Skeletal muscle satellite cell (primary cell): ENCODE measurements around the gene CYP2J2.

Experiments used
- H3K27me3 ChIP-seq: 2 replicates; pipeline ENCODE4 v1.7.0; 2013; ENCODE audit warnings: low read length; ENCODE audit not compliant: control insufficient read depth, insufficient read depth
- H3K36me3 ChIP-seq: 2 replicates; pipeline ENCODE4 v1.7.0; 2013; ENCODE audit warnings: mild to moderate bottlenecking, control low read depth, low read length; ENCODE audit not compliant: insufficient read depth
- H3K4me1 ChIP-seq: 2 replicates; pipeline ENCODE4 v1.7.0; 2013; ENCODE audit warnings: low read length; ENCODE audit not compliant: control insufficient read depth, insufficient read depth
- H3K4me2 ChIP-seq: 2 replicates; pipeline ENCODE4 v1.7.0; 2013; ENCODE audit warnings: mild to moderate bottlenecking, low read length
- H3K4me3 ChIP-seq: 2 replicates; pipeline ENCODE4 v1.7.0; 2013; ENCODE audit warnings: low read length
- H3K9ac ChIP-seq: 2 replicates; pipeline ENCODE4 v1.7.0; 2013; ENCODE audit warnings: mild to moderate bottlenecking, low read depth, low read length, moderate library complexity
- H3K9me3 ChIP-seq: replicated peaks from 2 replicates; pipeline ENCODE4 v1.7.0; 2013; ENCODE audit warnings: mild to moderate bottlenecking, control low read depth, low read length

Gene CYP2J2

GRCh38 chr1:59897165-59897564 is 29.4 kb downstream of the CYP2J2 start:
- H3K4me1 ChIP-seq = peaks cover 3% of the 10 kb centered on the region
- no peak overlapping the region for H3K9ac ChIP-seq
- no peaks in the 10 kb centered on the region for H3K27me3 ChIP-seq
- H3K4me3 ChIP-seq = no peak overlapping the region
- no peaks in the 10 kb centered on the region for H3K9me3 ChIP-seq
- no peaks in the 10 kb centered on the region for H3K36me3 ChIP-seq
- no peak overlapping the region for H3K4me2 ChIP-seq

GRCh38 chr1:59892841-59893811 is 33.4 kb downstream of the CYP2J2 start:
- H3K4me1 ChIP-seq = no peaks in the 10 kb centered on the region
- no peak overlapping the region for H3K4me2 ChIP-seq
- H3K36me3 ChIP-seq = no peaks in the 10 kb centered on the region
- no peaks in the 10 kb centered on the region for H3K27me3 ChIP-seq
- no peak overlapping the region for H3K4me3 ChIP-seq
- H3K9ac ChIP-seq = no peak overlapping the region
- H3K9me3 ChIP-seq = no peaks in the 10 kb centered on the region

GRCh38 chr1:59885160-59885832 is 41.3 kb downstream of the CYP2J2 start:
- Histone ChIP-seq H3K27me3 (no peaks in the 10 kb centered on the region), H3K9me3 (no peaks in the 10 kb centered on the region)

GRCh38 chr1:59880735-59881134 is 45.8 kb downstream of the CYP2J2 start:
- H3K27me3 ChIP-seq = no peaks in the 10 kb centered on the region
- no peaks in the 10 kb centered on the region for H3K9me3 ChIP-seq
- no peaks in the 10 kb centered on the region for H3K4me1 ChIP-seq
- H3K4me3 ChIP-seq = no peak overlapping the region
- H3K36me3 ChIP-seq = no peaks in the 10 kb centered on the region
- H3K4me2 ChIP-seq = no peak overlapping the region
- no peak overlapping the region for H3K9ac ChIP-seq

More at GRCh38 chr1:59885160-59885832, 41.3 kb downstream of the CYP2J2 start:
- H3K4me1 ChIP-seq = no peaks in the 10 kb centered on the region
- H3K4me3 ChIP-seq = no peak overlapping the region
- H3K9ac ChIP-seq = no peak overlapping the region
- H3K36me3 ChIP-seq = no peaks in the 10 kb centered on the region
- H3K4me2 ChIP-seq = no peak overlapping the region

GRCh38 chr1:59879996-59880505 is 46.5 kb downstream of the CYP2J2 start:
- Histone ChIP-seq H3K4me3 (no peak overlapping the region), H3K9me3 (no peaks in the 10 kb centered on the region)

GRCh38 chr1:59879574-59879973 is 47.0 kb downstream of the CYP2J2 start:
- Histone ChIP-seq H3K36me3 (no peaks in the 10 kb centered on the region), H3K4me3 (no peak overlapping the region), H3K9me3 (no peaks in the 10 kb centered on the region), H3K4me1 (no peaks in the 10 kb centered on the region), H3K27me3 (no peaks in the 10 kb centered on the region), H3K9ac (no peak overlapping the region), H3K4me2 (no peak overlapping the region)

More at GRCh38 chr1:59879996-59880505, 46.5 kb downstream of the CYP2J2 start:
- Histone ChIP-seq H3K36me3 (no peaks in the 10 kb centered on the region), H3K4me1 (no peaks in the 10 kb centered on the region), H3K27me3 (no peaks in the 10 kb centered on the region), H3K4me2 (no peak overlapping the region), H3K9ac (no peak overlapping the region)

- H3K4me3 ChIP-seq = no peak overlapping the region
- H3K9ac ChIP-seq = no peak overlapping the region
- no peak overlapping the region for H3K4me2 ChIP-seq
- H3K36me3 ChIP-seq = no peaks in the 10 kb centered on the region
- no peaks in the 10 kb centered on the region for H3K27me3 ChIP-seq
- H3K9me3 ChIP-seq = no peaks in the 10 kb centered on the region
- no peaks in the 10 kb centered on the region for H3K4me1 ChIP-seq
Observed at GRCh38 chr1:59878370-59878769, 48.2 kb downstream of the CYP2J2 start.

GRCh38 chr1:59877108-59877682 is 49.4 kb downstream of the CYP2J2 start:
- Histone ChIP-seq H3K36me3 (no peaks in the 10 kb centered on the region), H3K27me3 (no peaks in the 10 kb centered on the region), H3K4me3 (no peak overlapping the region), H3K4me1 (no peaks in the 10 kb centered on the region), H3K9me3 (no peaks in the 10 kb centered on the region), H3K4me2 (no peak overlapping the region), H3K9ac (no peak overlapping the region)

GRCh38 chr1:59871746-59872145 is 54.8 kb downstream of the CYP2J2 start:
- no peaks in the 10 kb centered on the region for H3K27me3 ChIP-seq
- H3K9ac ChIP-seq = no peak overlapping the region
- no peaks in the 10 kb centered on the region for H3K4me1 ChIP-seq
- H3K4me2 ChIP-seq = no peak overlapping the region
- H3K9me3 ChIP-seq = no peaks in the 10 kb centered on the region
- no peak overlapping the region for H3K4me3 ChIP-seq
- no peaks in the 10 kb centered on the region for H3K36me3 ChIP-seq

- Histone ChIP-seq H3K9me3 (no peaks in the 10 kb centered on the region), H3K27me3 (no peaks in the 10 kb centered on the region), H3K4me3 (no peak overlapping the region), H3K4me1 (no peaks in the 10 kb centered on the region), H3K36me3 (no peaks in the 10 kb centered on the region), H3K9ac (no peak overlapping the region), H3K4me2 (no peak overlapping the region)
Observed at GRCh38 chr1:59866462-59866861, 60.1 kb downstream of the CYP2J2 start.

GRCh38 chr1:59857679-59858354 is 68.8 kb downstream of the CYP2J2 start:
- no peak overlapping the region for H3K4me3 ChIP-seq
- no peak overlapping the region for H3K4me2 ChIP-seq
- H3K9me3 ChIP-seq = no peaks in the 10 kb centered on the region
- H3K4me1 ChIP-seq = no peaks in the 10 kb centered on the region
- no peak overlapping the region for H3K9ac ChIP-seq
- H3K36me3 ChIP-seq = no peaks in the 10 kb centered on the region
- no peaks in the 10 kb centered on the region for H3K27me3 ChIP-seq
